ENCODE measurements around the gene KRTAP10-11. TPM values are rescaled to one million over a fixed set of nuclear protein-coding genes. Genes with fewer than 3 reads are reported as not detected.

KRTAP10-11 gene
- total and polyA plus RNA-seq, 12 donors = not detected

DNA sequence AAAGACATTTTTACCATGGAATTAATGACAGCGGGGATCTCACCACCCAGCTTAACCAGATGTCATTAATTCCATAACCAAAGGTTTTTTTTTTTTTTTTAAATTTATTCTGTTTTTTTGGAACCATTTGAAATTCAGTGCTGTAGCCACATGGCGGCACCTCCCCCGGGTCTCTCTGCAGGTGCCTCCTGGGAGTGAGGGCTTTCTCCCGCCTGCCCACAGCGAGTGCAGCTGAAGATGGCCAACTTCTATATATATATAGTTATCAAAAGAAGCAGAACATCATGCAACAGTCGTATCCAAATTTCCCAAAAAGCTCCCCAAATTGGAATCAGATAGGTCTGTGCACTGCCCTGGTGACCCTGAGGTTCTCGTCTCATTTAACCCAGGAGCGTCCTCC is 30.7 kb upstream of the KRTAP10-11 start:
- intact Hi-C loops (cut with DNase I) = loop anchor here in 1 of 10 donors (10.0 kb wide), 1 partner anchor 129 kb away; no protein-coding TSS in a partner anchor
- Histone ChIP-seq H3K27ac (no peak overlapping the region), H3K36me3 (no peaks in the 10 kb centered on the region), H3K4me3 (no peak overlapping the region), H3K9me3 (peaks cover 0 to 30% (median 0%) of the 10 kb centered on the region in 11 donors), H3K4me1 (peaks cover 0 to 6% (median 0%) of the 10 kb centered on the region in 9 donors), H3K27me3 (peaks cover 0 to 35% (median 5%) of the 10 kb centered on the region in 7 donors)
- 62 to 79% methylated on average over 8 of the region's 8 CpGs for WGBS, 2 donors
- TF ChIP-seq, protein P1, sequence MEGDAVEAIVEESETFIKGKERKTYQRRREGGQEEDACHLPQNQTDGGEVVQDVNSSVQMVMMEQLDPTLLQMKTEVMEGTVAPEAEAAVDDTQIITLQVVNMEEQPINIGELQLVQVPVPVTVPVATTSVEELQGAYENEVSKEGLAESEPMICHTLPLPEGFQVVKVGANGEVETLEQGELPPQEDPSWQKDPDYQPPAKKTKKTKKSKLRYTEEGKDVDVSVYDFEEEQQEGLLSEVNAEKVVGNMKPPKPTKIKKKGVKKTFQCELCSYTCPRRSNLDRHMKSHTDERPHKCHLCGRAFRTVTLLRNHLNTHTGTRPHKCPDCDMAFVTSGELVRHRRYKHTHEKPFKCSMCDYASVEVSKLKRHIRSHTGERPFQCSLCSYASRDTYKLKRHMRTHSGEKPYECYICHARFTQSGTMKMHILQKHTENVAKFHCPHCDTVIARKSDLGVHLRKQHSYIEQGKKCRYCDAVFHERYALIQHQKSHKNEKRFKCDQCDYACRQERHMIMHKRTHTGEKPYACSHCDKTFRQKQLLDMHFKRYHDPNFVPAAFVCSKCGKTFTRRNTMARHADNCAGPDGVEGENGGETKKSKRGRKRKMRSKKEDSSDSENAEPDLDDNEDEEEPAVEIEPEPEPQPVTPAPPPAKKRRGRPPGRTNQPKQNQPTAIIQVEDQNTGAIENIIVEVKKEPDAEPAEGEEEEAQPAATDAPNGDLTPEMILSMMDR (IDR thresholded peaks at IDR 0.05) = no peak
- no peak for DNase-seq
- ATAC-seq = no peak

DNA sequence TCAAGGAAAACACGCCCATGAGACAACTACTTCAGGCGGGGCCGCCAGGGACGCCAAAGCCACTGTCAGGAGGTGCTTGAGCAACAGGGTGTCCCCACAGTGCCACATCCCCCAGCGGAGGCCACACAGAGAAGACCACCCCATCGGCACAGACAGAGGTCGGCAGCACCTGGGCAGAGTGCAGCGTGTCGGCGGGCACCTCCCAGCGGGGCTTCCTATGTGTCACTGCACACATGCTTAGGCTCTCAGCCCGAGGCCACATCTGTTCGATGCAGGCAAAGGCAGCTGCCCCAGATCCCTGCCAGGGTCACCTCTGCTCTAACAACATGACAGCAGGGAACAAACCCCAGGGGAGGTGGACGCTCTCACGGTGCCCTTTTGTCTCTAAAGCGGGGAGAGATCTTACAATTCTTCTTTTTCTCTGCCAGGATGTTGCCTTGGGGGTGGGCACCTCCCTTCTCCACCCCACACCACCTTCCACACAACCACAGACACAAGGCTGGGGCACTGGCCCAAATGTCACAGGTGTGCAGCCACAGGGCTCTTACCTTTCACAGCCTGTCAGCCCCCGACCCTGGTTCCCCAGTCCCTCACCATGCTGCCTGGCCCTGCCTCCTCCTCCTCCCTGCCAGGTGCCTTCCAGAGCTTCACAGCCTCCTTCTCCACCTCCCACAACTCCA is 30.2 kb upstream of the KRTAP10-11 start:
- TF ChIP-seq, protein P1 (IDR thresholded peaks at IDR 0.05) = no peak
- Histone ChIP-seq H3K4me3 (no peak overlapping the region), H3K4me1 (peaks cover 0 to 6% (median 0%) of the 10 kb centered on the region in 9 donors), H3K36me3 (no peaks in the 10 kb centered on the region), H3K9me3 (peaks cover 0 to 30% (median 0%) of the 10 kb centered on the region in 11 donors), H3K27ac (no peak overlapping the region), H3K27me3 (peaks cover 0 to 35% (median 5%) of the 10 kb centered on the region in 7 donors)
- 71 to 75% methylated on average over 17 of the region's 17 CpGs for WGBS, 2 donors
- ATAC-seq (no peak), DNase-seq (no peak)
- intact Hi-C loops (cut with DNase I) = loop anchor here in 1 of 10 donors (10.0 kb wide), 1 partner anchor 129 kb away; no protein-coding TSS in a partner anchor

DNA sequence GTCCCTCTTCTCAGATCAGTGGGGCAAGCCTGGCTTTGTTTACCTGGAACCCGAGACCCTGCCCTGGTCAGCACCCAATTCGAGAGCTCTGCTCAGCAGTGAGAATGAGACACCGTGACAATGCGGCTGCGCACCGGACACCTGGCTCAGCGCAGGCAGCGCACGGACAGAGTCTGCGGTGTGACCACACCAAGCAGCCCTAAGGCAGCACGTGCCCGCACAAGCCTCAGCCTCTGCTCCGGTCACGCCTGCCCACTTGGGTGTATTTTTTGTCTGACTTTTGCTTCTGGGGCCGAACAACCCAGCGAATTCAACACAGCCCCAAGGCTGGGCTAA is 29.7 kb upstream of the KRTAP10-11 start:
- Histone ChIP-seq H3K9me3 (peaks cover 0 to 27% (median 0%) of the 10 kb centered on the region in 11 donors), H3K36me3 (no peaks in the 10 kb centered on the region), H3K27me3 (peaks cover 0 to 35% (median 5%) of the 10 kb centered on the region in 7 donors), H3K27ac (no peak overlapping the region), H3K4me1 (peaks cover 0 to 6% (median 0%) of the 10 kb centered on the region in 9 donors), H3K4me3 (no peak overlapping the region)
- DNase-seq = no peak
- no peak for ATAC-seq
- intact Hi-C loops (cut with DNase I) = loop anchor here in 1 of 10 donors (10.0 kb wide), 1 partner anchor 128 kb away; no protein-coding TSS in a partner anchor
- WGBS, 2 donors = 79 to 83% methylated on average over 16 of the region's 16 CpGs
- TF ChIP-seq, protein P1 (IDR thresholded peaks at IDR 0.05) = no peak

DNA sequence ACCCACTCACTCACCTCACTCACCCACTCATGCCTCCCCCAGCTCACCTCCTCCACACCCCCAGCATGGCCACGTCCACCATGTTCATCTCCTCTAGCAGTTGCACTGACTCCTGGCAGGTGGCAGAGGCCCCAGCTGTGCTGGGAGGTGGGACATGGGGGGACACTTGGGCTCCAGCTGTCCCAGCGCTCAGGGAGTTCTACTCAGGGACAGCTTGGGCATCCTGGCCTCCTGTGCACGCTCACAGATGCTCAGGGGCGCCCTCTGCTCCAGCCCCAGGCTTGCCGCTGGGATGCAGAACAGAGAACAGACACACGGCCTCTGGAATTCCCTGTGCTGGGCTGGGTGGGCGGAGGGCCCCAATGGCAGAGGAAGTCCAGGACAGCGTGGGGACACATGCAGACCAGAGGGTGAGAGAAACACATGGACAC is 29.1 kb upstream of the KRTAP10-11 start:
- H3K27ac ChIP-seq = no peak overlapping the region
- peaks cover 0 to 22% (median 0%) of the 10 kb centered on the region in 11 donors for H3K9me3 ChIP-seq
- TF ChIP-seq, protein P1 (IDR thresholded peaks at IDR 0.05) = no peak
- peaks cover 0 to 6% (median 0%) of the 10 kb centered on the region in 9 donors for H3K4me1 ChIP-seq
- no peak overlapping the region for H3K4me3 ChIP-seq
- WGBS, 2 donors = 52 to 54% methylated on average over 8 of the region's 8 CpGs
- DNase-seq (no peak), ATAC-seq (no peak)
- intact Hi-C loops (cut with DNase I) = loop anchor here in 1 of 10 donors (10.0 kb wide), 1 partner anchor 128 kb away; no protein-coding TSS in a partner anchor
- no peaks in the 10 kb centered on the region for H3K36me3 ChIP-seq
- H3K27me3 ChIP-seq = peaks cover 0 to 35% (median 5%) of the 10 kb centered on the region in 7 donors
